Sigmoid colon (tissue), 4 donors: ENCODE data around the gene F2.

Experiments
- CTCF ChIP-seq, 4 experiments: fragments of 450-650 bp in 3 of 4; fragments of 200-600 bp in 1 of 4; IDR thresholded peaks; one replicate each; pipeline ENCODE4 v1.5.1; 2016 to 2019; ENCODE audit warnings: antibody characterized with exemption in 4 of 4, mild to moderate bottlenecking in 3 of 4, moderate library complexity in 2 of 4
- POLR2A ChIP-seq, 2 donors: fragments of 450-650 bp; IDR thresholded peaks; one replicate each; pipeline ENCODE4 v1.6.1; 2016; ENCODE audit warnings: antibody characterized with exemption in 2 of 2, mild to moderate bottlenecking in 2 of 2, moderate library complexity in 2 of 2
- POLR2AphosphoS5 ChIP-seq, 4 donors: sonication (generic); formaldehyde crosslinking; IDR thresholded peaks; one replicate each; pipeline ENCODE4 v1.6.1; 2017; ENCODE audit warnings: antibody characterized with exemption in 4 of 4

GRCh38 chr11:46761807-46762206 is 42.8 kb downstream of the F2 start:
- TF ChIP-seq CTCF (IDR thresholded peaks at IDR 0.05) (no peak), POLR2A (IDR thresholded peaks at IDR 0.05) (no peak), POLR2AphosphoS5 (IDR thresholded peaks at IDR 0.05) (no peak)
